Liver (tissue), 9 donors: ENCODE data around the gene LARGE2. TPM values are rescaled to one million over a fixed set of nuclear protein-coding genes. Genes with fewer than 3 reads are reported as not detected.

Experiments used
- DNase-seq: peaks from one replicate; pipeline ENCODE4 v3.0.0-alpha.2; 2017; ENCODE audit warnings: low spot score
- H3K27ac ChIP-seq, 2 donors: one replicate each; pipeline ENCODE4 v1.7.0; 2013; ENCODE audit warnings: inconsistent platforms in 2 of 2, low read length in 2 of 2, control low read depth in 1 of 2, low read depth in 1 of 2, mild to moderate bottlenecking in 1 of 2
- H3K27me3 ChIP-seq, 4 donors: one replicate each; pipeline versions ENCODE4 v1.6.1 to v1.7.0; 2013; ENCODE audit warnings: low read length in 3 of 4, inconsistent platforms in 1 of 4, mild to moderate bottlenecking in 1 of 4, moderate library complexity in 1 of 4; ENCODE audit not compliant: control insufficient read depth in 4 of 4, insufficient read depth in 4 of 4
- H3K36me3 ChIP-seq, 4 donors: one replicate each; pipeline versions ENCODE4 v1.6.1 to v1.7.0; 2013; ENCODE audit warnings: low read length in 3 of 4, mild to moderate bottlenecking in 3 of 4, low read depth in 1 of 4, moderate library complexity in 1 of 4; ENCODE audit not compliant: control insufficient read depth in 4 of 4, insufficient read depth in 3 of 4
- H3K4me1 ChIP-seq, 4 donors: one replicate each; pipeline versions ENCODE4 v1.6.1 to v1.7.0; 2013; ENCODE audit warnings: low read length in 3 of 4, mild to moderate bottlenecking in 3 of 4, moderate library complexity in 1 of 4; ENCODE audit not compliant: control insufficient read depth in 4 of 4, insufficient read depth in 4 of 4
- H3K4me3 ChIP-seq, 3 donors: one replicate each; pipeline versions ENCODE4 v1.6.1 to v1.7.0; 2013; ENCODE audit warnings: low read length in 3 of 3, control low read depth in 1 of 3, low read depth in 1 of 3, mild to moderate bottlenecking in 1 of 3
- H3K9ac ChIP-seq, 2 donors: one replicate each; pipeline ENCODE4 v1.7.0; 2013; ENCODE audit warnings: low read length in 2 of 2, mild to moderate bottlenecking in 2 of 2, moderate library complexity in 2 of 2, control low read depth in 1 of 2, low read depth in 1 of 2
- H3K9me3 ChIP-seq, 4 donors: one replicate each; pipeline versions ENCODE4 v1.6.1 to v1.7.0; 2013; ENCODE audit warnings: low read length in 3 of 4; ENCODE audit not compliant: control insufficient read depth in 4 of 4
- ATF3 ChIP-seq: IDR thresholded peaks from 2 replicates; pipeline ENCODE4 v1.6.1; 2016; ENCODE audit warnings: antibody characterized with exemption
- CTCF ChIP-seq: fragments of 150-350 bp; IDR thresholded peaks from 2 replicates; pipeline ENCODE4 v1.5.1; 2017; ENCODE audit warnings: improper control_type of control experiment, low read depth, low read length; ENCODE audit not compliant: missing input control
- EGR1 ChIP-seq, 2 donors: IDR thresholded peaks; 2 replicates each; pipeline ENCODE4 v1.6.1; 2016 to 2018; ENCODE audit warnings: antibody characterized with exemption in 2 of 2, low read depth in 2 of 2
- FOXA1 ChIP-seq: IDR thresholded peaks from 2 replicates; pipeline ENCODE4 v1.6.1; 2016; ENCODE audit warnings: antibody characterized with exemption
- FOXA2 ChIP-seq: IDR thresholded peaks from 2 replicates; pipeline ENCODE4 v1.6.1; 2016; ENCODE audit warnings: antibody characterized with exemption
- GABPA ChIP-seq, 2 donors: IDR thresholded peaks in 1 of 2; conservative IDR thresholded peaks in 1 of 2; 2 replicates each; pipeline ENCODE4 v1.6.1; 2016; ENCODE audit warnings: antibody characterized with exemption in 2 of 2, mild to moderate bottlenecking in 1 of 2, moderate library complexity in 1 of 2
- HNF4A ChIP-seq, 2 donors: conservative IDR thresholded peaks; 2 replicates each; pipeline ENCODE4 v1.6.1; 2016; ENCODE audit warnings: antibody characterized with exemption in 2 of 2, mild to moderate bottlenecking in 2 of 2
- HNF4G ChIP-seq: IDR thresholded peaks from 2 replicates; pipeline ENCODE4 v1.6.1; 2016; ENCODE audit warnings: antibody characterized with exemption
- JUND ChIP-seq, 2 donors: IDR thresholded peaks; 2 replicates each; pipeline ENCODE4 v1.6.1; 2016; ENCODE audit warnings: antibody characterized with exemption in 2 of 2
- MAX ChIP-seq: IDR thresholded peaks from 2 replicates; pipeline ENCODE4 v1.6.1; 2016; ENCODE audit warnings: antibody characterized with exemption
- NR2F2 ChIP-seq: IDR thresholded peaks from 2 replicates; pipeline ENCODE4 v1.6.1; 2016; ENCODE audit warnings: antibody characterized with exemption
- RAD21 ChIP-seq, 2 donors: IDR thresholded peaks; 2 replicates each; pipeline ENCODE4 v1.6.1; 2016; ENCODE audit warnings: antibody characterized with exemption in 2 of 2, mild to moderate bottlenecking in 2 of 2
- REST ChIP-seq: IDR thresholded peaks from 2 replicates; pipeline ENCODE4 v1.6.1; 2016; ENCODE audit warnings: antibody characterized with exemption, mild to moderate bottlenecking
- RXRA ChIP-seq, 2 donors: IDR thresholded peaks; 2 replicates each; pipeline ENCODE4 v1.6.1; 2017 to 2018; ENCODE audit warnings: antibody characterized with exemption in 2 of 2, mild to moderate bottlenecking in 1 of 2
- SP1 ChIP-seq: IDR thresholded peaks from 2 replicates; pipeline ENCODE4 v1.6.1; 2018; ENCODE audit warnings: antibody characterized with exemption, mild to moderate bottlenecking
- TAF1 ChIP-seq: conservative IDR thresholded peaks from 2 replicates; pipeline ENCODE4 v1.6.1; 2016; ENCODE audit warnings: antibody characterized with exemption, mild to moderate bottlenecking
- YY1 ChIP-seq: IDR thresholded peaks from 2 replicates; pipeline ENCODE4 v1.6.1; 2016; ENCODE audit warnings: antibody characterized with exemption, mild to moderate bottlenecking
- ZBTB33 ChIP-seq: IDR thresholded peaks from 2 replicates; pipeline ENCODE4 v1.6.1; 2016; ENCODE audit warnings: antibody characterized with exemption
- WGBS: extraction: QIAGEN DNeasy Blood & Tissue Kit; methylation state at CpG from one replicate; pipeline ENCODE4 v1.1.7; 2013; 5-methylcytosine and 5-hydroxymethylcytosine counted together
- polyA plus RNA-seq, 2 donors: library from polyadenylated mRNA; stranded (reverse) in 1 of 2; unstranded in 1 of 2; fragments of 200-250 nt in 1 of 2; fragments of >200 nt in 1 of 2; fragmentation: Nextera tagmentation in 1 of 2; extraction: Ambion mirVana in 1 of 2; gene quantifications; one replicate each; pipeline versions ENCODE4 v1.2.1 to v1.2.3, GENCODE V29; 2013 to 2015
- total RNA-seq, 2 donors: library from RNA; depleted of rRNA; stranded (reverse); fragments of >200 nt; gene quantifications; one replicate each; pipeline ENCODE4 v1.2.3, GENCODE V29; 2014
- donor health status: healthy.
- donor health status: healthy.
- donor health status: healthy.
- donor health status: healthy.
- donor health status: healthy.

LARGE2 gene
- total and polyA plus RNA-seq, 4 donors, result 1.3 to 1.9 (median 1.5) TPM

GRCh38 chr11:45901626-45902025 is 20.8 kb upstream of the LARGE2 start (continued):
- TF ChIP-seq REST (no peak), TAF1 (no peak), GABPA (IDR thresholded peaks at IDR 0.05 in 1 of 2, conservative IDR thresholded peaks at IDR 0.05 in 1 of 2) (no peak), YY1 (no peak)

- DNase-seq, result no peak
- H3K9ac ChIP-seq, result no peak overlapping the region
- H3K27ac ChIP-seq, result no peak overlapping the region
- no peaks in the 10 kb centered on the region for H3K27me3 ChIP-seq
- TF ChIP-seq MAX (no peak), TAF1 (no peak), EGR1 (IDR thresholded peaks at IDR 0.05; ENCODE audit: low read depth in 2 of 2) (no peak), SP1 (no peak), REST (no peak), YY1 (no peak), ZBTB33 (no peak), NR2F2 (no peak), GABPA (IDR thresholded peaks at IDR 0.05 in 1 of 2, conservative IDR thresholded peaks at IDR 0.05 in 1 of 2) (no peak), FOXA2 (no peak), CTCF (no peak), ATF3 (no peak), RAD21 (IDR thresholded peaks at IDR 0.05) (no peak), HNF4G (no peak), JUND (IDR thresholded peaks at IDR 0.05) (no peak), FOXA1 (no peak), HNF4A (conservative IDR thresholded peaks at IDR 0.05) (no peak), RXRA (IDR thresholded peaks at IDR 0.05) (no peak)
- H3K4me3 ChIP-seq, result no peak overlapping the region
- peaks cover 5 to 16% (median 11%) of the 10 kb centered on the region in 4 donors for H3K4me1 ChIP-seq
- H3K9me3 ChIP-seq, result no peaks in the 10 kb centered on the region
- 96% methylated on average over 56 of the region's 56 CpGs for WGBS
- H3K36me3 ChIP-seq, result peaks cover 0 to 3% (median 0%) of the 10 kb centered on the region in 4 donors
Measured at GRCh38 chr11:45902452-45903380, 19.7 kb upstream of the LARGE2 start.
